Transverse colon (tissue), 4 donors: Measurements from ENCODE around the gene PTPRA.

Experiments
- EP300 ChIP-seq: sonication (generic); formaldehyde crosslinking; IDR thresholded peaks from one replicate; pipeline ENCODE4 v1.6.1; 2017; ENCODE audit warnings: antibody characterized with exemption, low read depth
- POLR2A ChIP-seq: fragments of 450-650 bp; IDR thresholded peaks from one replicate; pipeline ENCODE4 v1.6.1; 2016; ENCODE audit warnings: antibody characterized with exemption, mild to moderate bottlenecking, moderate library complexity
- POLR2AphosphoS5 ChIP-seq, 3 donors: sonication (generic); formaldehyde crosslinking; IDR thresholded peaks; one replicate each; pipeline ENCODE4 v1.6.1; 2016; ENCODE audit warnings: antibody characterized with exemption in 3 of 3
- TF ChIP-seq, protein P1 (sequence below), 5 experiments: fragments of 200-600 bp in 3 of 5; fragments of 450-650 bp in 2 of 5; sonication (generic) in 3 of 5; IDR thresholded peaks; 1 replicate in 2 of 5; 2 replicates in 3 of 5; pipeline ENCODE4 v1.5.1; 2016 to 2017; ENCODE audit warnings: antibody characterized with exemption in 5 of 5, inconsistent platforms in 3 of 5, mild to moderate bottlenecking in 2 of 5, moderate library complexity in 1 of 5

GRCh38 chr20:3059489-3059888 lies 186.2 kb downstream of the PTPRA start:
- TF ChIP-seq, protein P1, sequence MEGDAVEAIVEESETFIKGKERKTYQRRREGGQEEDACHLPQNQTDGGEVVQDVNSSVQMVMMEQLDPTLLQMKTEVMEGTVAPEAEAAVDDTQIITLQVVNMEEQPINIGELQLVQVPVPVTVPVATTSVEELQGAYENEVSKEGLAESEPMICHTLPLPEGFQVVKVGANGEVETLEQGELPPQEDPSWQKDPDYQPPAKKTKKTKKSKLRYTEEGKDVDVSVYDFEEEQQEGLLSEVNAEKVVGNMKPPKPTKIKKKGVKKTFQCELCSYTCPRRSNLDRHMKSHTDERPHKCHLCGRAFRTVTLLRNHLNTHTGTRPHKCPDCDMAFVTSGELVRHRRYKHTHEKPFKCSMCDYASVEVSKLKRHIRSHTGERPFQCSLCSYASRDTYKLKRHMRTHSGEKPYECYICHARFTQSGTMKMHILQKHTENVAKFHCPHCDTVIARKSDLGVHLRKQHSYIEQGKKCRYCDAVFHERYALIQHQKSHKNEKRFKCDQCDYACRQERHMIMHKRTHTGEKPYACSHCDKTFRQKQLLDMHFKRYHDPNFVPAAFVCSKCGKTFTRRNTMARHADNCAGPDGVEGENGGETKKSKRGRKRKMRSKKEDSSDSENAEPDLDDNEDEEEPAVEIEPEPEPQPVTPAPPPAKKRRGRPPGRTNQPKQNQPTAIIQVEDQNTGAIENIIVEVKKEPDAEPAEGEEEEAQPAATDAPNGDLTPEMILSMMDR (IDR thresholded peaks at IDR 0.05): no peak
- no peak for TF ChIP-seq POLR2A
- no peak for TF ChIP-seq POLR2AphosphoS5 (IDR thresholded peaks at IDR 0.05)
- TF ChIP-seq EP300: no peak
